ENCODE measurements around the gene FZD1.

Gene FZD1

GRCh38 chr7:91264046-91264923 is at the start of gene FZD1:
TSS of gene FZD1 (plus strand) at chr7:91264433. CDS start at chr7:91264881, 448 bp downstream.
- DNase-seq (ENCODE audit: low read depth): peak; percentile 22

- no peak for DNase-seq (ENCODE audit: low read depth)
These were observed 37.8 kb upstream of the FZD1 start for GRCh38 chr7:91226411-91226810.

- DNase-seq (ENCODE audit: low read depth): no peak
These were observed 35.9 kb upstream of the FZD1 start for GRCh38 chr7:91228327-91228726.

GRCh38 chr7:91228927-91229558 is 35.2 kb upstream of the FZD1 start:
- DNase-seq (ENCODE audit: low read depth): no peak

- DNase-seq (ENCODE audit: low read depth): no peak
These were observed 34.1 kb upstream of the FZD1 start for GRCh38 chr7:91230100-91230499.

- DNase-seq (ENCODE audit: low read depth): no peak
These were observed 33.7 kb upstream of the FZD1 start for GRCh38 chr7:91230503-91230902.

- no peak for DNase-seq (ENCODE audit: low read depth)
These were observed 31.0 kb upstream of the FZD1 start for GRCh38 chr7:91233212-91233611.

GRCh38 chr7:91235211-91235832 is 28.9 kb upstream of the FZD1 start:
- DNase-seq (ENCODE audit: low read depth): no peak

- DNase-seq (ENCODE audit: low read depth): no peak
These were observed 25.0 kb upstream of the FZD1 start for GRCh38 chr7:91239171-91239604.

GRCh38 chr7:91239772-91240171 is 24.5 kb upstream of the FZD1 start:
- no peak for DNase-seq (ENCODE audit: low read depth)

- DNase-seq (ENCODE audit: low read depth): no peak
These were observed 23.8 kb upstream of the FZD1 start for GRCh38 chr7:91240376-91240941.

- no peak for DNase-seq (ENCODE audit: low read depth)
These were observed 22.0 kb upstream of the FZD1 start for GRCh38 chr7:91242097-91242844.

GRCh38 chr7:91243591-91244301 is 20.5 kb upstream of the FZD1 start:
- DNase-seq (ENCODE audit: low read depth): no peak

GRCh38 chr7:91247500-91247899 is 16.7 kb upstream of the FZD1 start:
- no peak for DNase-seq (ENCODE audit: low read depth)

- no peak for DNase-seq (ENCODE audit: low read depth)
These were observed 15.2 kb upstream of the FZD1 start for GRCh38 chr7:91248996-91249395.

- no peak for DNase-seq (ENCODE audit: low read depth)
These were observed 14.6 kb upstream of the FZD1 start for GRCh38 chr7:91249506-91250233.

GRCh38 chr7:91250706-91251105 is 13.5 kb upstream of the FZD1 start:
- DNase-seq (ENCODE audit: low read depth): no peak

GRCh38 chr7:91251877-91252276 is 12.4 kb upstream of the FZD1 start:
- DNase-seq (ENCODE audit: low read depth): no peak

GRCh38 chr7:91263384-91264045 is 718 bp upstream of the FZD1 start:
- no peak for DNase-seq (ENCODE audit: low read depth)

All from stimulated activated CD8-positive, alpha-beta memory T cell treated with anti-CD3 and anti-CD28 coated beads, Interleukin-7, amount 100 ng/mL, for 24 hours (primary cell).